ENCODE data around the gene INS.
"Not testable (repeated sequence)": the region's sequence is repeated elsewhere in the genome, so short reads cannot be mapped to it uniquely, and the experiment has no call there.

The INS gene

DNA sequence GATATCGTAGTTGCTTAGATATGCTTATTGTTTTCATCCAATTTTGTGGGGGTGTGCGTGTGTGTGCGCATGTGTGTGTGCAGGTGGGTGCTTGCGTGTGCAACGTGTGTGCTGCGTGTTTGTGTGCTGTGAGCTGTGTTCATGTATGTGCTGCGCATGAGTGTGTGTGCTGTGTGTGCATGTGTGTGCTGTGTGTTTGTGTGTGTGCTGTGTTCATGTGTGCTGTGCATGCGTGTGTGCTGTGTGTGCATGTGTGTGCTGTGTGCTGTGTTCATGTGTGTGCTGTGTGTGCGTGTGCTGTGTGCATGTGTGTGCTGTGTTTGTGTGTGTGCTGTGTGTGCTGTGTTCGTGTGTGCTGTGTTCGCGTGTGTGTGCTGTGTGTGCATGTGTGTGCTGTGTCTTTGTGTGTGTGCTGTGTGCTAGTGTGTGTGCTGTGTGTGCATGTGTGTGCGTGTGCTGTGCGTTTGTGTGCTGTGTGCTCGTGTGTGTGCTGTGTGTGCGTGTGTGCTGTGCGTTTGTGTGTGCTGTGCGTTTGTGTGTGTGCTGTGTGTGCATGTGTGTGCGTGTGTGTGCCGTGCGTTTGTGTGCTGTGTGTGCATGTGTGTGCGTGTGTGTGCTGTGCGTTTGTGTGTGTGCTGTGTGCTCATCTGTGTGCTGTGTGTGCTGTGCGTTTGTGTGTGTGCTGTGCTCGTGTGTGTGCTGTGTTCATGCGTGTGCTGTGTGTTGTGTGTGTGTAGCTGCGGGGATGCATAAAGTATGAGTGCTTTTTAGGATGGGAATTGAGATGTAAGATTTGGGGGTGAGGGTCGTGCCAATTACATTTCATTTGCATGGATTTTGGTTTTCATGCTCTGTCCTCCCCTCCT lies 29.4 kb downstream of the INS start:
- no peak for DNase-seq (ENCODE audit: low read depth)

DNA sequence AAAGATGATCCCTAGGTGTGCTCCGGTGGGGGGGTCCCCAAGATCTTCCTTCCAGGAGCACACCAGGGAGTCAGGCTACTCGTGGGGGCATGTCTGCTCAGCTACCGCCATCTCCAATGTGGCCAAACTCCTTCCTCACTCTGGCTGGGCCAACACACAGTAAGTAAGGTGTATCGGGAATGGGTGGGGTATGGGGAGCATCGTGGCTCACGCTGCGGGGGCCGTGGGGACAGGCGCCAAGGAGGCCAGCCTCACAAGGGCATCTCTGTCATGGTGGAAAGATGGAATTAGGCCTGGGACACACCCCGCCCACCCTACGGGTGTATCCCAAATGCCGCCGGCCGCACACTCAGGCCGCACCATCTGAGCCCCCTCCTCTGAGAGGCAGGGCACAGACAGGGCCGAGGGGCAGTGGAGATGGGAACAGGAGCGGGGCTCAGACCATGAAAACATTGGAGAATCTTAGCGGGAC lies 30.1 kb downstream of the INS start:
- DNase-seq (ENCODE audit: low read depth) = no peak

DNA sequence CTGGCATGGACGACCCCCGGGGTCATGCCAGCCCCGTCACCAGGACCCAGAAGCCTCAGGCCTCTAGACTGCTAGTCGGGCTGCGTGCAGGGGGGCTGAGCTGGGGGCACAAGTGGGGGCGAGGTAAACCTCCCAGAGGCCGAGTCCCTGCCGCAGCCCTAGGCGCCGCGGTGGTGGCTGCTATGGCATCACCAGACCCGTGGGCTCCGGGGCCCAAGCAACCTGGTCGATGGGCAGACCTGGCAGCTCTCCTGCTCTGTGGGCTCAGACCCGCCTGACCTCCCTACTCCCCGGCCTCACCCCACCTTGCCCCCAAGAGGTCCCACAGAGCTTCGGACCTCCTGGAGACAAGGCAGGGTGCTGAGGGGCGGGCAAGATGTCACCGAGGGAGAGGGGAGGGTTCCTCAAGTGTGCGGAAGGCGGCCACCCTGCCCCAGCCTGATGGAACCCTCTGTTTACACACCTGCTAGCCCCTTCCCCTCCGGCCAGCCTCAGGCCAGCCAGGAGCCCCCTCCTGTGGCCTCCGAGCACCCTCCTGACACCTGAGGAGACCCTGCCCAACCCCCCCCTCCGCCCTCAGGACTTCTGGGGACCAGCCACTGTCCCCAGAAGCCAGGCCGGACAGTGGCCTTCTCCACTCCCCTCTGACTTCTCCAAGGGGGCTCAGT lies 31.2 kb downstream of the INS start:
- DNase-seq (ENCODE audit: low read depth) = no peak

- DNase-seq (ENCODE audit: low read depth) = no peak
Measured at GRCh38 chr11:2129308-2129698, 31.7 kb downstream of the INS start.

- DNase-seq (ENCODE audit: low read depth) = no peak
Measured at GRCh38 chr11:2128511-2129307, 32.3 kb downstream of the INS start.

- no peak for DNase-seq (ENCODE audit: low read depth)
Measured at GRCh38 chr11:2128130-2128510, 32.9 kb downstream of the INS start.

GRCh38 chr11:2127482-2128129 lies 33.4 kb downstream of the INS start:
- no peak for DNase-seq (ENCODE audit: low read depth)

- DNase-seq (ENCODE audit: low read depth) = no peak
Measured at GRCh38 chr11:2126520-2127085, 34.4 kb downstream of the INS start.

- not testable (repeated sequence) for DNase-seq (ENCODE audit: low read depth)
Measured at GRCh38 chr11:2124736-2125484, 36.1 kb downstream of the INS start.

- DNase-seq (ENCODE audit: low read depth) = no peak
Measured at GRCh38 chr11:2123628-2123960, 37.4 kb downstream of the INS start.

GRCh38 chr11:2122907-2123627 lies 37.9 kb downstream of the INS start:
- DNase-seq (ENCODE audit: low read depth) = no peak

- no peak for DNase-seq (ENCODE audit: low read depth)
Measured at GRCh38 chr11:2122222-2122906, 38.6 kb downstream of the INS start.

- no peak for DNase-seq (ENCODE audit: low read depth)
Measured at GRCh38 chr11:2121227-2122130, 39.5 kb downstream of the INS start.

- DNase-seq (ENCODE audit: low read depth) = no peak
Measured at GRCh38 chr11:2120359-2121100, 40.5 kb downstream of the INS start.

DNA sequence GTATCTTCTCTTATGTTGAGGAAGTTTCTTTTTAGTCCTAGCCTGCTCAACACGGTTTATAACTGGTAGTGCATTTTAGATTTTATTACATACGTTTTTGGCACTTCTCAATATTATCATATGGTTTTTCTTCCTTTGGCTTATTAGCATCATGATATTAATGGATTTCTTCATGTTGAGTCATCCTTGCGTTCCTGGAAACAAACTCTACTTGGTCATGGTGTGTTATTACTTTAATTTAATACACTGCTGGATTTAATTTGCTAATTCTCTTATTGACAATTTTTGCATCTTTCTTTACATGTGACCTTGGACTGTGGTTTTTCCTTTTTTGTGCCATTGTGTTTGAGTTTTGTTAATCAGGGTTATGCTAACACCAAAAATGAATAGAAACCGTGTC lies 42.3 kb downstream of the INS start:
- no peak for DNase-seq (ENCODE audit: low read depth)

- no peak for DNase-seq (ENCODE audit: low read depth)
Measured at GRCh38 chr11:2116680-2117079, 44.3 kb downstream of the INS start.

- no peak for DNase-seq (ENCODE audit: low read depth)
Measured at GRCh38 chr11:2115308-2115707, 45.7 kb downstream of the INS start.
